GM18907 (cell line): Measurements from ENCODE around the gene IMMP2L.

Experiments used
- ATAC-seq: cut with Tn5 transposase; IDR thresholded peaks from one replicate; pipeline ENCODE4 v1.9.1; 2021; ENCODE audit warnings: mild to moderate bottlenecking, moderate library complexity; ENCODE audit not compliant: unreplicated experiment

Gene IMMP2L

GRCh38 chr7:111113263-111114017 lies 448.9 kb downstream of the IMMP2L start:
- ATAC-seq = peak; percentile 64

GRCh38 chr7:111112439-111112838 lies 449.9 kb downstream of the IMMP2L start:
- no peak for ATAC-seq

GRCh38 chr7:111108496-111108895 lies 453.8 kb downstream of the IMMP2L start:
- no peak for ATAC-seq

- ATAC-seq = no peak
Observed at GRCh38 chr7:111108000-111108399, 454.3 kb downstream of the IMMP2L start.

- no peak for ATAC-seq
Observed at GRCh38 chr7:111107579-111107978, 454.7 kb downstream of the IMMP2L start.

GRCh38 chr7:111105269-111105668 lies 457.0 kb downstream of the IMMP2L start:
- ATAC-seq = no peak

- peak; percentile 49 for ATAC-seq
Observed at GRCh38 chr7:111104710-111105109, 457.6 kb downstream of the IMMP2L start.

- ATAC-seq = peak; percentile 58
Observed at GRCh38 chr7:111103678-111104274, 458.5 kb downstream of the IMMP2L start.

- ATAC-seq = no peak
Observed at GRCh38 chr7:111103136-111103535, 459.2 kb downstream of the IMMP2L start.

GRCh38 chr7:111101856-111102646 lies 460.2 kb downstream of the IMMP2L start:
- no peak for ATAC-seq

GRCh38 chr7:111098926-111099250 lies 463.4 kb downstream of the IMMP2L start:
- ATAC-seq = peak; percentile 6

- ATAC-seq = peak; percentile 95
Observed at GRCh38 chr7:111098011-111098925, 464.0 kb downstream of the IMMP2L start.

GRCh38 chr7:111096997-111097396 lies 465.3 kb downstream of the IMMP2L start:
- no peak for ATAC-seq

GRCh38 chr7:111094419-111094818 lies 467.9 kb downstream of the IMMP2L start:
- no peak for ATAC-seq

- ATAC-seq = no peak
Observed at GRCh38 chr7:111093496-111093895, 468.8 kb downstream of the IMMP2L start.

GRCh38 chr7:111092406-111093236 lies 469.7 kb downstream of the IMMP2L start:
- ATAC-seq = peak; percentile 47

GRCh38 chr7:111091593-111092358 lies 470.5 kb downstream of the IMMP2L start:
- peak; percentile 32 for ATAC-seq

GRCh38 chr7:111090846-111091245 lies 471.4 kb downstream of the IMMP2L start, which contains the start of gene LRRN3:
LRRN3 (plus strand) TSS chr7:111091127; CDS start chr7:111122773, 31,646 bp downstream.
- no peak for ATAC-seq

- ATAC-seq = peak; percentile 56
Observed at GRCh38 chr7:111089822-111090426, 472.4 kb downstream of the IMMP2L start.
